ENCODE results near the gene CCNF. TPM values are rescaled to one million over a fixed set of nuclear protein-coding genes. Genes with fewer than 3 reads are reported as not detected.
A peak's percentile ranks its signal among the peaks of the same experiment; 100 is the strongest.

Gene CCNF
- polyA plus RNA-seq, 1 donor (not counting 4 experiments of a cell fraction or from before 2014, with no cell fraction given), result 3.5 TPM

- Histone ChIP-seq H3K27ac (ENCODE audit: control insufficient read depth, insufficient read depth, low read length) (no peak overlapping the region), H3K4me1 (ENCODE audit: control insufficient read depth, extremely low read depth, insufficient read depth, low read length) (peaks cover 19% of the 10 kb centered on the region), H3K9me3 (ENCODE audit: control insufficient read depth, low read depth, low read length) (no peaks in the 10 kb centered on the region), H2AFZ (ENCODE audit: control insufficient read depth, low read length) (peak overlapping the region; percentile 75), H3K9ac (ENCODE audit: control insufficient read depth, extremely low read depth, insufficient read depth, low read length) (no peak overlapping the region), H3K36me3 (ENCODE audit: control insufficient read depth in 2 of 2, extremely low read depth in 1 of 2, insufficient read depth in 2 of 2, low read length in 2 of 2) (peaks cover 0 to 11% of the 10 kb centered on the region in 2 experiments), H3K4me3 (ENCODE audit: control insufficient read depth in 2 of 3, extremely low read depth in 1 of 3, insufficient read depth in 2 of 3, low read depth in 1 of 3, low read length in 3 of 3) (no peak overlapping the region), H3K27me3 (ENCODE audit: control insufficient read depth, extremely low read depth, insufficient read depth, low read length) (no peaks in the 10 kb centered on the region), H4K20me1 (ENCODE audit: control insufficient read depth, extremely low read depth, insufficient read depth, low read length) (peaks cover under 1% of the 10 kb centered on the region), H3K9me1 (ENCODE audit: control insufficient read depth, extremely low read depth, insufficient read depth, low read length) (no peaks in the 10 kb centered on the region), H3K4me2 (ENCODE audit: control insufficient read depth, extremely low read depth, insufficient read depth, low read depth, low read length) (no peak overlapping the region), H3K79me2 (ENCODE audit: control insufficient read depth, insufficient read depth, low read length) (no peaks in the 10 kb centered on the region)
- TF ChIP-seq EZH2 (IDR thresholded peaks at IDR 0.05; ENCODE audit: low read length), result no peak
- no peak for TF ChIP-seq CTCF (optimal IDR thresholded peaks at IDR 0.05 in 1 of 3, IDR thresholded peaks at IDR 0.05 in 1 of 3, conservative IDR thresholded peaks at IDR 0.05 in 1 of 3; ENCODE audit: extremely low read depth in 1 of 3, insufficient read depth in 2 of 3, low read length in 3 of 3)
- FAIRE-seq (no peak), DNase-seq (ENCODE audit: low read depth, low spot score) (no peak)
- dilution Hi-C loops (cut with MboI; ENCODE audit: extremely low pct_ligation_motif_present, low sequenced_read_pairs), result no loop called here
Measured at GRCh38 chr16:2496223-2497115, 67.2 kb downstream of the CCNF start.

- dilution Hi-C loops (cut with MboI; ENCODE audit: extremely low pct_ligation_motif_present, low sequenced_read_pairs), result no loop called here
- no peak overlapping the region for H3K9ac ChIP-seq (ENCODE audit: control insufficient read depth, extremely low read depth, insufficient read depth, low read length)
- peaks cover 3% of the 10 kb centered on the region for H4K20me1 ChIP-seq (ENCODE audit: control insufficient read depth, extremely low read depth, insufficient read depth, low read length)
- no peaks in the 10 kb centered on the region for H3K27me3 ChIP-seq (ENCODE audit: control insufficient read depth, extremely low read depth, insufficient read depth, low read length)
- no peak overlapping the region for H3K27ac ChIP-seq (ENCODE audit: control insufficient read depth, insufficient read depth, low read length)
- H3K9me1 ChIP-seq (ENCODE audit: control insufficient read depth, extremely low read depth, insufficient read depth, low read length), result no peaks in the 10 kb centered on the region
- H3K9me3 ChIP-seq (ENCODE audit: control insufficient read depth, low read depth, low read length), result no peaks in the 10 kb centered on the region
- TF ChIP-seq EZH2 (IDR thresholded peaks at IDR 0.05; ENCODE audit: low read length) (no peak), CTCF (optimal IDR thresholded peaks at IDR 0.05 in 1 of 3, IDR thresholded peaks at IDR 0.05 in 1 of 3, conservative IDR thresholded peaks at IDR 0.05 in 1 of 3; ENCODE audit: extremely low read depth in 1 of 3, insufficient read depth in 2 of 3, low read length in 3 of 3) (peak in 1 of 3 experiments; percentile 13)
- peaks cover 0 to 11% of the 10 kb centered on the region in 2 experiments for H3K36me3 ChIP-seq (ENCODE audit: control insufficient read depth in 2 of 2, extremely low read depth in 1 of 2, insufficient read depth in 2 of 2, low read length in 2 of 2)
- no peak overlapping the region for H3K4me3 ChIP-seq (ENCODE audit: control insufficient read depth in 2 of 3, extremely low read depth in 1 of 3, insufficient read depth in 2 of 3, low read depth in 1 of 3, low read length in 3 of 3)
- peaks cover 19% of the 10 kb centered on the region for H3K4me1 ChIP-seq (ENCODE audit: control insufficient read depth, extremely low read depth, insufficient read depth, low read length)
- FAIRE-seq (no peak), DNase-seq (ENCODE audit: low read depth, low spot score) (no peak)
- H3K79me2 ChIP-seq (ENCODE audit: control insufficient read depth, insufficient read depth, low read length), result no peaks in the 10 kb centered on the region
- no peak overlapping the region for H3K4me2 ChIP-seq (ENCODE audit: control insufficient read depth, extremely low read depth, insufficient read depth, low read depth, low read length)
- no peak overlapping the region for H2AFZ ChIP-seq (ENCODE audit: control insufficient read depth, low read length)
Measured at GRCh38 chr16:2497116-2497630, 67.9 kb downstream of the CCNF start.

All from keratinocyte (primary cell).